AG09319 (cell line): ENCODE measurements around the gene KPNA1.
A peak's percentile ranks its signal among the peaks of the same experiment; 100 is the strongest.

ENCODE experiments used
- DNase-seq: peaks from one replicate; pipeline ENCODE4 v3.0.0-alpha.2; 2010; ENCODE audit warnings: low read depth; ENCODE audit errors: extremely low read depth
- CTCF ChIP-seq: IDR thresholded peaks from 2 replicates; pipeline ENCODE4 v1.5.1; 2011; ENCODE audit warnings: low read depth, mild to moderate bottlenecking, inconsistent platforms, low read length, moderate library complexity

The KPNA1 gene

GRCh38 chr3:122392868-122393844, 121.6 kb downstream of the KPNA1 start:
- peak; percentile 72 for TF ChIP-seq CTCF
- DNase-seq: no peak

DNA sequence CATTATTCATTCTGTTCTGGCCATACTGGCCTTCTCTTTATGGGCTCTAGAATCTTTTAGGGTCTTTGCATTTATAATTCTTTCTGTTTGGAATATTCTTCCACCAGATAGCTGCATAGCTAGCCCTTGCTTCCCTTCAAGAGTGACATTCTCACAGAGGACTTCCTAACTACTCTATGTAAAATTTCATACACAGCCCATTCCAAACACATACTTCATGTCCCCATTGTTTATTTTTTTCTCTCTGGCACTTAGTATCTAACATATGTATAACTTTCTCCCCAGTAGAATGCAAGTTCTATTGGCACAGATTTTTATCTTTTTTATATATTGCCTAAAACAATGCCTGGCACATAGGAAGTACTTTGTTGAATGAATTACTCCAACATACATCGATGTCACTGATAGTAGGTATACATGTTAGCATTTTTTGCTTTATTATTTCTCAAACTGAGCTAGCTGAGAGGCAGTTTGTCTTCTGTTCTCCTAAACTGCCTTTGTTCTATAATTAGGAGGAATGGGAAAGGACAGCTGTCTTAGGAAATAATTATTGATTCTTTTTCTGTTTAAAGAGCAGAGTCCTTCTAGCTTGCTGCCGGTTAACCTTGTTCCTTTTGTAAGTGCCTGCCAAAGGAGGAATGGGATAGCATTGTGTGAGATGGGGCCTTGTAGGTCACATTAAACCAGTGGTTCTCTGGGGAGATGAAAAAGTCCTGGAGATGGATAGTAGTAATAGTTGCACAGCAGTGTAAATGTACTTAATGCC, 122.9 kb downstream of the KPNA1 start:
- TF ChIP-seq CTCF: no peak
- DNase-seq: no peak

DNA sequence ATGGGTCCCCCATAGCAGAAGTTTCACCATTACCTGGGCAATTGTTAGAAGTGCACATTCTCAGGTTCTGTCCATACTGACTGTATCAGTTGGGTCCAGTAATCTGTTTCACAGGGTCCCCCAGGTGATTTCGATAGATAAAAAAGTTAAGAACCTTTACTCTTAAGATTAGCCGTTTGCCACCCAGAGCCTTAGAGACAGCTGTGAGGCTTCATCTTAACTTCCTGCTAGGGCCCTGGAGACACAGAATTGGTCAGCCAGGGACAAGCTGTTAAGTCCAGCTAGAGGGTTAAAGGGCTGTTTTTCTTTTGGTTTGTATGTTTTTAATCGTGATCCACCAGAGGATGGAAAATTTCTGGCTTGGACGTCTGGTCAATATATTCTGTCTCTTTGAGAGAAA, 124.1 kb downstream of the KPNA1 start:
- no peak for DNase-seq
- TF ChIP-seq CTCF: no peak

- DNase-seq: no peak
- TF ChIP-seq CTCF: no peak
Measured at GRCh38 chr3:122389892-122390291, 124.8 kb downstream of the KPNA1 start.

- TF ChIP-seq CTCF: no peak
- DNase-seq: no peak
Measured at GRCh38 chr3:122389197-122389596, 125.5 kb downstream of the KPNA1 start.

DNA sequence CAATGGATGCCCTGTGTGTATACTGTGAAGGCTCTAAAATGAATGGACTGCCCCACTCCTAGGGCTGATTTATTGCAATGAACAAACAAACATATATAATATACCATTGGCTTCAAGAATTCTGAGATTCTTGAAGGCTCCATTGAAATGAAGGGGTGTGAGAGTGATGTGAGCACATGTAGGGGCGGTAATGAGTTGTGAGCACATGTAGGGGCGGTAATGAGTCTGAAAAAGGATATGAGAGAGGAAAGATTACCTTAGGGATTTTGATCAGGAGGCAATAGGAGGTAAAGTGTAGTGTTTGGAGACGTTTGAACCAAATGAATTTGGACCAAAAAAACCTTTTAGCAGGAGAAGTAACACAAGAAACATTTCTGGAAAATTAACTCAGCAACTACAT, 127.0 kb downstream of the KPNA1 start:
- no peak for TF ChIP-seq CTCF
- DNase-seq: no peak
